Dermis lymphatic vessel endothelial cell (primary cell): ENCODE data around the gene HLA-DOA. TPM values are rescaled to one million over a fixed set of nuclear protein-coding genes. Genes with fewer than 3 reads are reported as not detected.

ENCODE experiments used
- total RNA-seq: library from RNA; depleted of rRNA; stranded (reverse); fragments of >200 nt; gene quantifications from 2 replicates; pipeline ENCODE4 v1.2.1, GENCODE V29; 2014

The HLA-DOA gene
- total RNA-seq = not detected in 2 replicates

GRCh38 chr6:33008944-33009861 is at the start of gene HLA-DOA:
Gene HLA-DOA (minus strand): TSS chr6:33009591.

GRCh38 chr6:32968093-32968866 is 41.1 kb downstream of the HLA-DOA start, which contains the start of gene BRD2:
Gene BRD2 (plus strand): TSS chr6:32968594. CDS start chr6:32972899, 4,305 bp downstream.

Other genes starting within 250 kb of the HLA-DOA start
- gene HLA-DQB2, start 246.1 kb downstream of the HLA-DOA start, total RNA-seq = not detected in 2 replicates
- not detected in 2 replicates for gene HLA-DOB, start 192.6 kb downstream of the HLA-DOA start, total RNA-seq
- gene TAP2, start 170.9 kb downstream of the HLA-DOA start, total RNA-seq = 17.6 and 34.9 TPM in 2 replicates
- gene PSMB8, start 165.5 kb downstream of the HLA-DOA start, total RNA-seq = 66.2 and 77.1 TPM in 2 replicates
- gene TAP1, start 155.9 kb downstream of the HLA-DOA start, total RNA-seq = 25.8 and 33.4 TPM in 2 replicates
- gene PSMB9, start 155.4 kb downstream of the HLA-DOA start, total RNA-seq = 22.7 and 27.8 TPM in 2 replicates
- 0.22 and 0.34 TPM in 2 replicates for gene HLA-DMB, start 68.6 kb downstream of the HLA-DOA start, total RNA-seq
- gene HLA-DMA, start 56.5 kb downstream of the HLA-DOA start, total RNA-seq = 0.43 and 1.0 TPM in 2 replicates
- gene BRD2, start 41.0 kb downstream of the HLA-DOA start, total RNA-seq = 48.1 and 59.9 TPM in 2 replicates
- gene HLA-DPA1, start 64.1 kb upstream of the HLA-DOA start, total RNA-seq = 4.6 and 6.9 TPM in 2 replicates
- 10.0 and 16.6 TPM in 2 replicates for gene HLA-DPB1, start 66.4 kb upstream of the HLA-DOA start, total RNA-seq
- gene COL11A2, start 182.9 kb upstream of the HLA-DOA start, total RNA-seq = 0.26 and 0.33 TPM in 2 replicates
- 19.8 and 24.4 TPM in 2 replicates for gene RXRB, start 191.1 kb upstream of the HLA-DOA start, total RNA-seq
- 86.5 and 115 TPM in 2 replicates for gene SLC39A7, start 191.3 kb upstream of the HLA-DOA start, total RNA-seq
- 8.2 and 9.4 TPM in 2 replicates for gene HSD17B8, start 195.1 kb upstream of the HLA-DOA start, total RNA-seq
- gene RING1, start 198.9 kb upstream of the HLA-DOA start, total RNA-seq = 24.7 and 25.6 TPM in 2 replicates